Peyer's patch (tissue), 4 donors: Measurements from ENCODE around the gene VTI1A.
A peak's percentile ranks its signal among the peaks of the same experiment; 100 is the strongest.

Source experiments
- POLR2A ChIP-seq, 2 donors: fragments of 450-650 bp; IDR thresholded peaks; one replicate each; pipeline ENCODE4 v1.5.1; 2017; ENCODE audit warnings: antibody characterized with exemption in 2 of 2, mild to moderate bottlenecking in 2 of 2, moderate library complexity in 2 of 2
- TF ChIP-seq, protein P1 (sequence below), 6 experiments: fragments of 450-650 bp in 4 of 6; fragments of 200-600 bp in 2 of 6; sonication (generic) in 1 of 6; IDR thresholded peaks; one replicate each; pipeline ENCODE4 v1.5.1; 2017 to 2019; ENCODE audit warnings: antibody characterized with exemption in 6 of 6, mild to moderate bottlenecking in 3 of 6, moderate library complexity in 1 of 6

DNA sequence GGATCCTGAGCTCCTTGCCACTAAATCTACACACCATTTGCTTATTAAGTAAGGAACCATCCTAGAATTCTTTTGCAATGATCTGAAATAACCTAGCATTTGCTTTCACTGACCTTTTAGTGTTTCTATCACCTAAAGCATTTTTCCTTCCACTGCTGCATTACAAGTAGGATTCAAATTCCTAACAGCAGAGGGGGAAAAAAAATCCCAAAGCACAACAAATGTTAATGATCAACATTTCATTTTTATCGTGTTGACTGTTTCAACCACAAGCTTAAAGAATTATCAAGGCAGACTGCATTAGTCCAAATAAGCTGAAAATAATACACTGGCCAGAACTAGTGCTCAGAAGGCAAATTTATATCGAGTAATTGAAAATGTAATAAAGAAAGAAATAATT is 328.4 kb downstream of the VTI1A start:
- TF ChIP-seq POLR2A (IDR thresholded peaks at IDR 0.05), result no peak
- TF ChIP-seq, protein P1, sequence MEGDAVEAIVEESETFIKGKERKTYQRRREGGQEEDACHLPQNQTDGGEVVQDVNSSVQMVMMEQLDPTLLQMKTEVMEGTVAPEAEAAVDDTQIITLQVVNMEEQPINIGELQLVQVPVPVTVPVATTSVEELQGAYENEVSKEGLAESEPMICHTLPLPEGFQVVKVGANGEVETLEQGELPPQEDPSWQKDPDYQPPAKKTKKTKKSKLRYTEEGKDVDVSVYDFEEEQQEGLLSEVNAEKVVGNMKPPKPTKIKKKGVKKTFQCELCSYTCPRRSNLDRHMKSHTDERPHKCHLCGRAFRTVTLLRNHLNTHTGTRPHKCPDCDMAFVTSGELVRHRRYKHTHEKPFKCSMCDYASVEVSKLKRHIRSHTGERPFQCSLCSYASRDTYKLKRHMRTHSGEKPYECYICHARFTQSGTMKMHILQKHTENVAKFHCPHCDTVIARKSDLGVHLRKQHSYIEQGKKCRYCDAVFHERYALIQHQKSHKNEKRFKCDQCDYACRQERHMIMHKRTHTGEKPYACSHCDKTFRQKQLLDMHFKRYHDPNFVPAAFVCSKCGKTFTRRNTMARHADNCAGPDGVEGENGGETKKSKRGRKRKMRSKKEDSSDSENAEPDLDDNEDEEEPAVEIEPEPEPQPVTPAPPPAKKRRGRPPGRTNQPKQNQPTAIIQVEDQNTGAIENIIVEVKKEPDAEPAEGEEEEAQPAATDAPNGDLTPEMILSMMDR (IDR thresholded peaks at IDR 0.05), result peak in 1 of 6 experiments; percentile 3
